ENCODE data around the gene DYNLT2.

DNA sequence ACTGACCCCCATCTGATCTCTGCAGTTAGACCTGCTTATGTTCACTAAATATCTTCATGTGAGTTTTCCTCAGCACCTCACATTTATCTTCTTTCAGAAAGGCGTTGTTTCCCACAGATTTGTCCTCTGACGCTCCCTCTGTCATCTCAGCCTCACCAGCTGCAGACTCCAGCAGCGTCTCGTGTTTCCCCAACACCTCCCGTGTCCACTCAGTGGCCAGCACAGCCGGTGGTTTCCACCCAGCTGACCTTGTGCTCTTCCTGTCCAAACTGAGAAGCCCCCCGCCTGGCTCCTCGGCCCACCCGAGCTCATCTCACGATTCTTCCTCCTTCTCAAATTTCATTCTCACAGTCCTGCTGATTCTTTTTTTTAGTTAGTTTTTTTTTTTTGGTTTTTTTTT, 12.5 kb upstream of the DYNLT2 start:
- TF ChIP-seq POLR2AphosphoS5 (IDR thresholded peaks at IDR 0.05; ENCODE audit: low read depth, low read length) (no peak), CTCF (IDR thresholded peaks at IDR 0.05) (no peak), TCF7L2 (IDR thresholded peaks at IDR 0.05; ENCODE audit: low read depth, low read length) (no peak), SIN3A (IDR thresholded peaks at IDR 0.05; ENCODE audit: borderline replicate concordance, insufficient read depth, low read depth, low read length) (no peak)
- TF ChIP-seq, protein P1, sequence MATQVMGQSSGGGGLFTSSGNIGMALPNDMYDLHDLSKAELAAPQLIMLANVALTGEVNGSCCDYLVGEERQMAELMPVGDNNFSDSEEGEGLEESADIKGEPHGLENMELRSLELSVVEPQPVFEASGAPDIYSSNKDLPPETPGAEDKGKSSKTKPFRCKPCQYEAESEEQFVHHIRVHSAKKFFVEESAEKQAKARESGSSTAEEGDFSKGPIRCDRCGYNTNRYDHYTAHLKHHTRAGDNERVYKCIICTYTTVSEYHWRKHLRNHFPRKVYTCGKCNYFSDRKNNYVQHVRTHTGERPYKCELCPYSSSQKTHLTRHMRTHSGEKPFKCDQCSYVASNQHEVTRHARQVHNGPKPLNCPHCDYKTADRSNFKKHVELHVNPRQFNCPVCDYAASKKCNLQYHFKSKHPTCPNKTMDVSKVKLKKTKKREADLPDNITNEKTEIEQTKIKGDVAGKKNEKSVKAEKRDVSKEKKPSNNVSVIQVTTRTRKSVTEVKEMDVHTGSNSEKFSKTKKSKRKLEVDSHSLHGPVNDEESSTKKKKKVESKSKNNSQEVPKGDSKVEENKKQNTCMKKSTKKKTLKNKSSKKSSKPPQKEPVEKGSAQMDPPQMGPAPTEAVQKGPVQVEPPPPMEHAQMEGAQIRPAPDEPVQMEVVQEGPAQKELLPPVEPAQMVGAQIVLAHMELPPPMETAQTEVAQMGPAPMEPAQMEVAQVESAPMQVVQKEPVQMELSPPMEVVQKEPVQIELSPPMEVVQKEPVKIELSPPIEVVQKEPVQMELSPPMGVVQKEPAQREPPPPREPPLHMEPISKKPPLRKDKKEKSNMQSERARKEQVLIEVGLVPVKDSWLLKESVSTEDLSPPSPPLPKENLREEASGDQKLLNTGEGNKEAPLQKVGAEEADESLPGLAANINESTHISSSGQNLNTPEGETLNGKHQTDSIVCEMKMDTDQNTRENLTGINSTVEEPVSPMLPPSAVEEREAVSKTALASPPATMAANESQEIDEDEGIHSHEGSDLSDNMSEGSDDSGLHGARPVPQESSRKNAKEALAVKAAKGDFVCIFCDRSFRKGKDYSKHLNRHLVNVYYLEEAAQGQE (IDR thresholded peaks at IDR 0.05; ENCODE audit: insufficient read depth in 1 of 2, low read depth in 2 of 2, low read length in 1 of 2) = no peak

Measured in Panc1 (cell line).